SK-N-MC (cell line): ENCODE measurements around the gene PLAAT5.

Experiments
- EZH2 ChIP-seq: fragments of 200-600 bp; sonication (generic); IDR thresholded peaks from one replicate; pipeline ENCODE4 v1.6.1; 2017; ENCODE audit warnings: antibody characterized with exemption
- POLR2AphosphoS5 ChIP-seq: IDR thresholded peaks from 2 replicates; pipeline ENCODE4 v1.6.1; 2012; ENCODE audit warnings: mild to moderate bottlenecking, low read depth, low read length, borderline replicate concordance

DNA sequence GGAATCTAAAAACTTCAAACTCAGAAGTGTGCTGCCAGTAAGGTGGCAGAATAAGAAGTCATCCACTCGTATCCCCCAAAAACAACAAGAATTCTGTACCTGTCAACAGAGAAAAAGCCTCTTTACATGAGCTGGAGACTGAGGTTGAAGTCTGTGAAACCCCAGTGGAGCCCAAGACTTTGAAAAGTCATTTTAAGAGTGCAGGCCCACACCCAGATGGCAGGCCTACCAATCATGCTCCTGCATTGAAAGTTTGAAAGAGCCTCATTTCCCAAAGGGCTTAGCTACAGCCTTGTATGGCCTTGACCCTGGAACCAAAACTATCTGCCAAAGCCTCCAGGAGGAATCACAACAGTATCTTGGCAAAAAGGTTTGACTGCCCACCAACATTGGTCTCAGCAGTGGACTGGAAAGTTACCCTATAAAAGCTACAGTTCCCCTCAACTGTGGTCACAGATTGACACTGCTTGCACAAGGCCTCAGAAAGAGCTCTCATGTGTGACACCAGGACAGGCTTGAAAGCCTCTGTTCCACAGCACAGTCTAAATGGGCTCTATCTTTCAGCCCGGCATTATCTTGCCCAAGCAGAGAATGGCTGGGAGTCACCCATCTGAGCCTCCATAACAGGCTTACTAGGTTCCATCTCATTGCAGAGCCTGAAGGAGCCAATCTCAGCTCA lies 73.7 kb downstream of the PLAAT5 start:
- TF ChIP-seq EZH2: no peak
- TF ChIP-seq POLR2AphosphoS5: no peak
